GM21737 (cell line): ENCODE measurements around the gene FPR2.
"Not testable (repeated sequence)": the region's sequence is repeated elsewhere in the genome, so short reads cannot be mapped to it uniquely, and the experiment has no call there.

ENCODE experiments used
- ATAC-seq: cut with Tn5 transposase; IDR thresholded peaks from one replicate; pipeline ENCODE4 v1.9.1; 2021; ENCODE audit warnings: mild to moderate bottlenecking, moderate library complexity; ENCODE audit not compliant: unreplicated experiment

The FPR2 gene

GRCh38 chr19:51739466-51740213 is 21.3 kb upstream of the FPR2 start:
- ATAC-seq: no peak

GRCh38 chr19:51740356-51740755 is 20.6 kb upstream of the FPR2 start:
- ATAC-seq: no peak

GRCh38 chr19:51742789-51743188 is 18.2 kb upstream of the FPR2 start:
- ATAC-seq: no peak

- no peak for ATAC-seq
These were observed 17.6 kb upstream of the FPR2 start for GRCh38 chr19:51743405-51743804.

- no peak for ATAC-seq
These were observed 14.2 kb upstream of the FPR2 start for GRCh38 chr19:51746731-51747130.

- no peak for ATAC-seq
These were observed 11.0 kb upstream of the FPR2 start for GRCh38 chr19:51749979-51750378.

GRCh38 chr19:51750400-51751094 is 10.4 kb upstream of the FPR2 start:
- ATAC-seq: no peak

GRCh38 chr19:51751655-51752054 is 9.3 kb upstream of the FPR2 start, which contains the start of gene FPR1:
TSS of gene FPR1 (minus strand) at chr19:51751878. CDS start at chr19:51746994, 4,884 bp downstream.
- no peak for ATAC-seq

- no peak for ATAC-seq
These were observed 6.9 kb upstream of the FPR2 start for GRCh38 chr19:51754109-51754508.

GRCh38 chr19:51754770-51755169 is 6.2 kb upstream of the FPR2 start:
- no peak for ATAC-seq

GRCh38 chr19:51755571-51755970 is 5.4 kb upstream of the FPR2 start:
- no peak for ATAC-seq

GRCh38 chr19:51761696-51762095 is 716 bp downstream of the FPR2 start:
- no peak for ATAC-seq

GRCh38 chr19:51765086-51765485 is 4.1 kb downstream of the FPR2 start:
- ATAC-seq: no peak

- ATAC-seq: no peak
These were observed 5.5 kb downstream of the FPR2 start for GRCh38 chr19:51766461-51766860.

GRCh38 chr19:51771376-51772130 is 10.6 kb downstream of the FPR2 start:
- no peak for ATAC-seq

- ATAC-seq: no peak
These were observed 12.0 kb downstream of the FPR2 start for GRCh38 chr19:51772977-51773376.

GRCh38 chr19:51776561-51776960 is 15.6 kb downstream of the FPR2 start:
- ATAC-seq: not testable (repeated sequence)

GRCh38 chr19:51777570-51778462 is 16.8 kb downstream of the FPR2 start:
- ATAC-seq: no peak

- ATAC-seq: no peak
These were observed 18.2 kb downstream of the FPR2 start for GRCh38 chr19:51779181-51779580.

GRCh38 chr19:51779703-51780102 is 18.7 kb downstream of the FPR2 start:
- no peak for ATAC-seq

- ATAC-seq: no peak
These were observed 19.3 kb downstream of the FPR2 start for GRCh38 chr19:51780270-51780669.
